ENCODE results near the gene NCSTN.

NCSTN gene

DNA sequence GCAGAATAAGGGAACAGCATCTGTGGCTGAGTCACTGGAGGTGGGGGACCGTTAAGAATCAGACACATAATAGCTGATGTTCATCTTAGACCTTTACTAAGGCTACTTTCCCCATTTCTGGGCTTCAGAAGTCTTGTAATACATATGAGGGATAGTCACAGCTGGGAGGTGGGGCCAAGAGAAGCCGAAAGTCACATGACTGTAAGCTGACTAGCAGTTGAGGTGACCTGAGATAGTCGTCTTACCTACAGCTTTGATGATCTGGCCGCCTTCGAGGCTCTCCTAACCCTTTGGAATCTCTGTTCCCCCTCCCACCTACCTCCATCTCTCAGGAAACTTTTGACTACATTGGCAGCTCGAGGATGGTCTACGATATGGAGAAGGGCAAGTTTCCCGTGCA is 9.4 kb downstream of the NCSTN start:
- DNase-seq: no peak

DNA sequence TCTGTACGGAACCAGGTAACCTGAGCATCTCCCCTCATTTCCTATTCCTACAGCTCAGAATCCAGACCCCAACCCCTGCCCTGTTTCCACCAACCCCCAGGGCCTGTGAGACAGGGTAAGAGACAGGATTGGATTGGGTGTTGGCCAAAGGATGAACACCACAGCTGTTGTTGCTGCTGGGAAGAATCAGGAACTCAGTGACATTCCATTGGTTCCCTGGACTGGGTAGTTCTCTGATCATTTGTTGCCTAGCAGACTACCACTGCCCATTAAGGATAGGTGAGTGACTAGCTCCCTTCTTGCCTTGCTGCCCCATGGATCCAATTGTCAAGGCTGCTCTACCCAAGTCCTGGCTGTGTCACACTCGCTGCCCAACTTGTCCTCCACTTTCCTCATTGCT is 10.0 kb downstream of the NCSTN start:
- no peak for DNase-seq

DNA sequence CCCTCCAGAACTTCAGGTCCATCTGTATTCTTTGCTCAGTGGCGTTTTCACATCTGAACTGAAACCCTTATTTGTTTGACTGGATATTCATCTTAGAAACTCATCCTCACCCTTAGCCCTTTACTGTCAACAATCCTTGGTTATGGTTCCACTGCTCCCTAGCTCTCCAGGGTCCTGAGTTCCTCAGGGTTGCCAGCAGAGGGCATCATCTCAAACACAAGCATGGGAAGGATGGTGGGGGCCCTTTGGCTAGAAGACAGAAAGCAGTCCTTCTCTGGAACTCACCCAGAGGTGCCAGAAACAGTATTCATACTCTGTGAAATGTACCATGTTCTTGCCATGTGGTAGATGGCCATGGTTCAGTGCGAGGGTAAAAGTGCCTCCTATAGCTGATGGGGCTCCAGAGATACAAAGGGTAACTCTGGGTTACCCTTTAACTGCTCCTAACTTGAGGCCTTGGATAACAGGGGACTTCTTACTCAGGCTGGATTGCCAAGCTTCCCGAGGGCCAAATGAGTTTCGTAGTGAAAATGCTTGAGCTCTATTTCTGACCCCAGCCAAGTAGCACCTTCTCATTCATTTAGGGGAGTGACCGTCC is 11.3 kb downstream of the NCSTN start:
- DNase-seq: no peak

DNA sequence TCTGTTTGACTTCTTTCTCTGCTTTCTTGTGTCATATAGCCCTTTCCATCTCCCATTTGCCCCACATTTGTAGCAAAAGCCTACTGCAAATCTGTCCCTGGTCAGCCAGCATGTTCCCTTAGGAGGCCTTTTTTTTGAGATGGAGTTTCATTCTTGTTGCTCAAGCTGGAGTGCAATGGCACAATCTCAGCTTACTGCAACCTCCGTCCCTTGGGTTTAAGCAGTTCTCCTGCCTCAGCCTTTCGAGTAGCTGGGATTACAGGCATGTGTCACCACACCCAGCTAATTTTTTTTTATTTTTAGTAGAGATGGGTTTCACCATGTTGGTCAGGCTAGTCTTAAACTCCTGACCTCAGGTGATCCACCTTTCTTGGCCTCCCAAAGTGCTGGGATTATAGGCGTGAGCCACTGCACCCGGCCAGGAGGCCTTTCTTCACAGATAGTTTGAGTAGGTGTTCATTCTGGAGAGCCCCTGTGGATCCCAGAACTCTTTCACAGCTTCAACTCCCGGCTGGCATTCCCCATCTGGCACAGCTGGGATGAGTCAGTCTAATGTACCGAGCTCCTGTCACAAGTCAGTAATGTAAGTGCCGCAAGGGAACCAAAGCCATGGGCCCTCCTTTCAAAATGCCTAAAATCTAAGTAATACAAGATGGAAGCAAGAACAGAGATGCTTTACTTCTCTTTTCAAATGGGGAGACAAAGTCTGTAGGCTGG is 14.3 kb downstream of the NCSTN start:
- DNase-seq: no peak

DNA sequence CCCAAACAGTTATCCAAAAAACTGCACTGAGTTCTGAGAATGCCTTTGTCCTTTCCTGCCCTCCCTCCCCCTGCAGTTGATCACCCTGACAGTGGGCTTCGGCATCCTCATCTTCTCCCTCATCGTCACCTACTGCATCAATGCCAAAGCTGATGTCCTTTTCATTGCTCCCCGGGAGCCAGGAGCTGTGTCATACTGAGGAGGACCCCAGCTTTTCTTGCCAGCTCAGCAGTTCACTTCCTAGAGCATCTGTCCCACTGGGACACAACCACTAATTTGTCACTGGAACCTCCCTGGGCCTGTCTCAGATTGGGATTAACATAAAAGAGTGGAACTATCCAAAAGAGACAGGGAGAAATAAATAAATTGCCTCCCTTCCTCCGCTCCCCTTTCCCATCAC is 14.9 kb downstream of the NCSTN start:
- no peak for DNase-seq

DNA sequence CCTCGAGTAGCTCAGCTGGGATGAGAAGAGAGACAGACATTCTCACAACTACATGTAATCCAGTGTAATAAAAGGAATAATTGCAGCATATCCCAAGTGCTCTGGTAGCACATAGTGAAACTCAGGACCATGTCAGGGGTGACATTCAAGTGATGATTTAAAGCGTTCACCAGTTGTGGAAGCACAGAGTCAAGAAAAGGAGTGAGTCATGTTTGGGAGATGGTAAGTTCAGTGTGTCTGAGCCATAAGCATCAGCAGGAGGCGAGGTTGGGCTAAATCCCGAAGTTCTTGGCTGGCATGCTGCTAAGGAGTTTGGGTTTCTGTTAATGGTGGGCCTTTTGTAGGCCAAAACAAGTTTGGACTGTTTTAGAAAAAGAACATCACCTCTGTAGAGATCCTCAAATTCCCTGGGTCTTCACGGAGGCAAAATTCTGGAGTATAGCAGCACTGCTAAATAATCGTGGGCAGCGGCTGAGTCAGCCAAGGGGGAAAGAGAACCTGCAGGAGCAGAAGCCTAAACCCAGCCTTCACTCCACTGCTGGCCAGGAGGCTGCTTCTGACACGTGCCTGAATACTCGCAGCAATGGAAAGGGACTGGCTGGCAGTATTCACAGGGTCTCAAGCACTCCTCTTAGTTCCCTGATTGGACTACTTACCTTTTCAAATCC is 16.5 kb downstream of the NCSTN start:
- DNase-seq: no peak

DNA sequence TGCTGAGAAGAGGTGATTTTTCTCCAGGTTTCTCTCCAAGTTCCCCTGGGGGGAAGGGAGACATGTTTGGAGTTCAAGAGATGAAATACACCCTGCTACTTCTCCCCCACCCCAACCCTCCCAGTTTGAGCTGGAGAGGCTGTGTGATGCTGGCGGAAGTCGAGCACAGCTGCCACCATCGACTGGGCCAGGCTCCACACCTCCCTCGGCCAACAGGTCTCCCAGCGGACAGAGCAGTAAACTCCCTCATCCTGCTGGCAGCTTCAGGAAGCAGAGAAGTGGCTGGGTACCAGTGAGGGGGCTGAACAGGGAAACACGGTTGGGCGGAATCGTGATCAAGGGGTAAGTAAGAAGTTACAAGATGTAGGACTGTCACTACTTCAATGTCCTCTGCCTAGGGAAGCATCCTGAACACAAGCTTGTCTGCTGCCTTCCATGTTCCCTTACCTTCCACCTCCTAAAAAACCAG is 17.1 kb downstream of the NCSTN start:
- no peak for DNase-seq

DNA sequence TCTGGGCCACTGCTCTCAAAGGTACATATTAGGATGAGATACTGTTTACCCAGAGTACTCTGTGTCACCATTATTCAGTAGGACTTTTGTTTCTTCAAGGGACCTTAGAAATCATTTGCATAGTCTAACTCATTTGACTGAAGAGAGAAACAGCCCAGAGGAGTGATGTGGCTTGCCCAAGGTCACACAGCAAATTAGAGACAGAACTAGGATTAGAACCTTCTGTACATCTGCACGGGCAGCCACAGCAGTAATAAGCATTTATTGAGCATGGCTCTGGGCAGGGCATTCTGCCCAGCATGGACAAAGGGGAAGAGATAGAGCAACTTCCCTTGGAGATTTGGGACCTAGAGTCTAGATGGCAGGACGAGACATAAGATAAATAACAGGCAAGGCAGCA is 18.0 kb downstream of the NCSTN start:
- no peak for DNase-seq

DNA sequence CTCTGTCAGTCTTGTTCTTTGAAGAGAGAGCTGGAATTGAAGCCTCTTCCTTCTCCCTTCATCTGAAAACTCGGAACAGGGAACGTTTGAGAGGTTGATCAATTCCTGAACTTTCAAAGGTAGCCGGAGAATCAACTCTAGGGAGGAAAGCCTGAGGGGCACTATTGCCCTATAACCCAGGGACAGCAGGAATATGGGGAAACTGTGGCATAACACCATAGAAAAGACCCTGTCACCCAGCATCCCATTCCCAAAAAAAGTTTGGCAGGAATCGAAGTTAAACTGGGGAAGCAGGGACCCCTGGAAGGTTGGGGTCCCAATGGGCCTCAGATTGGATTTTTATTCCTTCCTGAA is 18.6 kb downstream of the NCSTN start:
- no peak for DNase-seq

DNA sequence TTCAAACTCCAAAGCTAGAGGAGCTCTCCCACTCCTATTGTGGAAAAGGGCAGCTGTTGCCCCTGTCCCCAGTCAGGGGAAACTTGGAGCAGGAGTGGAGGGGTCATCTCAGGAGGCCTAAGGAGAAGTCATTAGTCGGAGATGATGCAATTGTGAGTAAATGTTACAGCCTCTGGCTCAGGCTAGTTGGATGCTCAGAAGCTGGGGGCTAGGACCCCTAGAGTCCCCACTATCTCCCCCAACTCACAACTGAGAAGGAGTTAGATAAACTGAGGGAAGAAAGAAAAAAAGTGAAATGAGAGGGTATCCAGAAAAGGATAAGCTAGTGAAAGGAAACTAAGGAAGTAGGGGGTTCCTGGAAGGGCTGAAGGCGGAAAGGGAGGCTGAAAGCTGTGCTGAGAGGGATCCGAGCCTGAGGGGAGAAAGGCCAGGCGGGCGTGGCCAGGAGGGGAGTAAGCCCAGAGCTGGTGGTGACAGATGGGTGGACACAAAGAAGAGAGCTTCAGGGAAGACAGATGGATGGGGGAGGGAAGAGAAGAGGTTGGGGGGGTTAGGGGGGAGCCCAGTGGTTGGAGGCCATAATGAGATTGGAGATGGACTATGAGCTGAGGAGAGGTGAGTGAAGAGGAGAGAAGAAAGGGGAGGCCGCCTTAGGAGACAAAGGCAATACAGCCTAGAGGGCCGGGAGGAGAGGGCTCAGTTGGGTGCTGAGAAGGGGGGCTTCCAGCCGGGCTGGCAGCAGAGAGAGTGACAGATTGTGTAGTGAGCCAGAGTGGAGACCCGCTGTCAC is 19.2 kb downstream of the NCSTN start:
- no peak for DNase-seq

DNA sequence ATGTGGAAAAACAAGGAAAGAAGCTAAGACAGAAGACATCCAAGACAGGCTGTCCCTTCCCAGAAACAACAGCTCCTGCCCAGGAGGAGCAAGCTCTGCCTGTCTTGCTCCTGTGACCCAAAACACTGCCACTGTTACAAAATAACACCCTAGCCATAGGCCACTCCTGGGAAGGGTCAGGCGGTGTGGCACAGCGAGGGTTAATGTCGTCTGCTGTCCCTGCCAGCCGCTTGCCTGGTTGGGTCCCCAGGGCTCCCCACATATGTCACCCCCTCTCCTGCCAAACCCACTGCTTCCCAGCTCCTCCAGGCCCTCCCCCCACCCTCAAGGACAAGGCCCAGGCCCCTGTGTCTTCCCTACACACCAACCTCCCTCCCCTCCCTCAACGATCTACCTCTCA is 19.8 kb downstream of the NCSTN start:
- DNase-seq: no peak

DNA sequence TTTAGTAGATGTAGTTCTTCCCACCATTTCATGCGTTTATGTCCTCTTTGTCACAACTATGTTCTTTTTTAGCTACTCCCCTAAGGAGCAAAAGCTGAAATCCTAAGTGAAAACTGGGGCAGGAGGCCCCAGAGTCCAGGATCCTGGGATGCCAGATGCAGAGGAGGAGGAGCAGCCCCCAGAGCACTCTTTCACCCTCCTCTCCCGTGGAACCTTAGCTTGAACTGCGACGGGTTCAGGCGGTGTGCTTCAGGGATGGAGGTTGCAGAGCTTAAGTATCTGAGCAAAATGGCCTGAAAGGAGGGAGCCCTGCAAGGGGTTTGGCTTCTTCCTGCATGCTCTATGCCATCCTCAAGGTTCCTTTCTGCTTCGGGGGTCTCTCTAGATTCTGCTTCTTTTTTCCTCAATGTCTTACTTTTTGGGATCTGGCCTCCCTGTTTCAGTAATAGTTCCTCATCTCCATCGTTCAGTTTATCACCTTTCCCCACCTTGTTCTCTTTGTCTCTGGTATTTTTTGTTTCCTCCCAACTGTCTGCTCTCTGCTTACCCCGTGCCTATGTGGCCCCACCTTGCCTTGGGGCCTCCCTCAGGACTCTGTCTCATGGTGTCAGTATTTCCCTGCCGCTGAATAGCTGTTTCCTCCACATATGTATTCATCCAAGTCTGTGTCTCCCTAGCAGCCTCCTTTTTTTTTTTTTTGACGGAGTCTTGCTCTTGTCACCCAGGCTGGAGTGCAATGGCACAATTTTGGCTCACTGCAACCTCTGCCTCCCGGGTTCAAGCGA is 21.0 kb downstream of the NCSTN start:
- no peak for DNase-seq

DNA sequence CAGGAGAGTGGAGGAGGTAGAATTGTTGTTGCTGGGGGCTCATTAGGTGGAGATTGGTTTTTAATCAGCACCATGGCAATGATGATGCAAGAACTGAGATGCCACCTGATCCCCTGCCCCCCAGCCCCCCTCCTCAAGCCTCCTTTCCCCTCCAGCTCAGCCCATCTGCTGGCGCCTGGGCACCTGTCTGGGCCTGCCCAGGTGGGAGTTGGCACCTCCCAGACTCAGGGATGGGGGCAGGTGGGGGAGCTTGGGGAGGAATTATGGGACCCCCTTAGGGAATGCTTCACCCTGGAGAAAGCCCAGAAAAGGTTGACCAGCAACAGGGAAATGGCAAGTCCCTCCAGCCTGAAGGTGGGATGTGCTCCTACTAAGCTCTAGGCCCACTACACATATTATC is 22.1 kb downstream of the NCSTN start:
- DNase-seq: no peak

DNA sequence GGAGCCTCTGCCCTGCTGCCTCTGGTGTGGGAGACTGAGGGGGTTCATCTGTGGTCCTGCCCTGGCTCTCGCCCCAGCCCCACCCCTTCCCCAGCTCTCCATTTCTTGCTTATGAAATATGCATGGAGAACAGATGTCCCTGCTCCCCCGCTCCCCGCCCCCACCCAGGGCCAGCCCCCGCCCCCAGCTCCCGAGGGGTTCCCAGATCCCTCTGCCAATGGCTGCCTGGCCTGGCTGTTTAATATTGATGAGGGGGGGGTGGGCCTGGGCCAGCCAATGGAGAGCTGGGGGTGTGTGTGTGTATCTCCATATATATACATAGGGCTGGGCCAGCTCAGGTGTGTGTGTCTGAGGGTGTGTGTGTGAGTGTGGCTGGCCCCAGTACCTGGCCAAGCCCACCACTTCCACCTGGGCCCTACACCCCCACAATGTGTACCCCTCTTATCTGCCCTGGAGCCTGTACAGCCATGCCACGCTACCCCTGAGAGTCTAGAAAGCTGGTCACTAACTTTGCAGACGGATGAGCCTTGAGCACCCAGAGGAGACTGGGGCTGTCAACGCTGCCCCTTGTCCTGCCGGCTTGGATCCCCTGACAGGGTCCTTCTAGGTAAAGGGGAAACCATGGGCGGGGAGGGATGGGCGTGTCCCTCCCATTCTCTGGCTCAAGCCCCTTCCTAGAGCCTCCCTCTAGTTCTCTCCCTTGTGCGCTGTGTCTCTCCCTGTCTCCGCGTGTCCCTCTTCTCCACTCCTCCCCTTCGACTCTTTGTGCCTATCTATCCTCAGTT is 23.7 kb downstream of the NCSTN start, which contains the start of gene NHLH1:
Gene NHLH1, plus strand, starts transcription at position 341 of the 785 bp plus-strand sequence. CDS start 3,661 bp downstream, outside the sequence.
- DNase-seq: no peak

DNA sequence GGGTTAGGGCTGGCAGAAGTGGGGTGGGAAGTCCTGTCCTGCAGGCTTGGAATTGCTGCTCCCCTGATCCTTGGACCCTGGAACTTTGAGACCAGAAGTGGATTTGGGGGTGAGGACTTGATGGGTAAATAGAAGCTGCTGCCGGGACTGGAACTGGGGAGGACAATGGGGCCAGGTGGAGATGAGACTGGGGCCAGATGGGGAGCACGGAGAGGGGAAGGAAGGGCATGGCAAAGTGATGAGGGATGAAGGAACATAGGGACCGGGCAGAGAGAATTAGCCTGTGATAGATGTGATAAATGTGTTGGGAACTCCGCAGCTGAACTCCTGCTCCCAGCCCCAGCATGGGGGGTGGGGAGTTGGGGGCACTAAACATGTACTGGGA is 24.3 kb downstream of the NCSTN start:
- DNase-seq: no peak

DNA sequence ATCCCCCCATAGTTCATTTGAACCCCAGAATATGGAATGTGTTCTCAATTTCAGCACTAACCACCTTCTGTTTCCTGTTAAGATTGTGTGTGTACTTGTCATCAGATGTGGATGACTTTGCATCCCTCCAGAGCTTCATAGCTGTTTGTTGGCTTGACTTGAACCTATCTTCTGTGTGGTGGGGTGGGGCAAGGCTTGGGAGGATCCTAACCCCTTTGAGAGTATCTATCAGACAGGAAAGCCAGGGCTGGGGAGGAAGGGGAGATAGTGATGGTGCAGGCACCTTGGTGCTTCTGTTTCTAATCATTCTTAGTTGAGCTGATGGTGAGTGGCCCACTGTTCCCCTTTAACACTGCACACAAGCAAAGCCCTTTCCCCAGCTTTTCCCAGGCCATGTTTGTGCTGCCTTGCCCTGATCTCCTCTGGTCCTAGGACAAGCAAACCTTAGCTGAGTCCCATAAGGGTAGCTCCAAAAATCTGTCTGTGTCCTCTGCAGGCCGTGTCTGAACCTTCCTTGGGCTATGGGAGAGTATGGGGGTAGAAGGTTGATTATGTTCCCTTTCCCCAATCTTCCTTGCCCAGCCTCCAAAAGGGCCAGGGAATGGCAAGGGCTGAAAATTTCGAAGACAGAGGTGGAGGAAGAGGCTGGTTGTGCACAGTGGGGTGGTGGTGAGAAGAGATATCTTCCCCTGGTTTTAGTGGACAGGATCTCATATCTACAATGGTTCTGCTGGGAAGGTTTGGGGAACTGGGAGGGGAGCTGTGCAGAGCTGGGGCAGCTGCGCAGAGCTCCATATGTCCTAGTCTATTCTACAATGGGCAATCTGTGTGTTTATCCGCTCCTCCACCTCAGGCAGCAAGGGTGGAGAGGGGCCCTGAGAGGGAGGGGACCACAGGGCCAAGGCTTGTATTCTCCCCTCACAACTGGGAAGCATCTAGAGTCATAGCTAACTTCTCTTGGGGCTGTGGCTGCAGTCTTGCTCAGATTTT is 25.0 kb downstream of the NCSTN start:
- no peak for DNase-seq

DNA sequence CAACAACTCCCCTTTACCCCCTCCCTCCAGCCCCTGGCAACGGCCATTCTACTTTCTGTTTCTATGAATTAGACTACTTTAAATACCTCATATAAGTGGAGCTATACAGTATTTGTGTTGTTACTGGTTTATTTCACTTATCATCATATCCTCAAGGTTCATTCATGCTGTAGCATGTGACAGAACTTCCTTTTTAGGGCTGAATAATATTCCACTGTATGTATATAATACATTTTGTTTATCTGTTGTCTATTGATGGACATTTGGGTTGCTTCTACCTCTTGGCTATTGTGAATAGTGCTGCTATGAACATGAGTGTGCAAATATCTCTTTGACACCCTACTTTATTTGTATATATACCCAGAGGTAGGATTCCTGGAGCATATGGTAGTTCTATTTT is 25.9 kb downstream of the NCSTN start:
- DNase-seq: no peak

DNA sequence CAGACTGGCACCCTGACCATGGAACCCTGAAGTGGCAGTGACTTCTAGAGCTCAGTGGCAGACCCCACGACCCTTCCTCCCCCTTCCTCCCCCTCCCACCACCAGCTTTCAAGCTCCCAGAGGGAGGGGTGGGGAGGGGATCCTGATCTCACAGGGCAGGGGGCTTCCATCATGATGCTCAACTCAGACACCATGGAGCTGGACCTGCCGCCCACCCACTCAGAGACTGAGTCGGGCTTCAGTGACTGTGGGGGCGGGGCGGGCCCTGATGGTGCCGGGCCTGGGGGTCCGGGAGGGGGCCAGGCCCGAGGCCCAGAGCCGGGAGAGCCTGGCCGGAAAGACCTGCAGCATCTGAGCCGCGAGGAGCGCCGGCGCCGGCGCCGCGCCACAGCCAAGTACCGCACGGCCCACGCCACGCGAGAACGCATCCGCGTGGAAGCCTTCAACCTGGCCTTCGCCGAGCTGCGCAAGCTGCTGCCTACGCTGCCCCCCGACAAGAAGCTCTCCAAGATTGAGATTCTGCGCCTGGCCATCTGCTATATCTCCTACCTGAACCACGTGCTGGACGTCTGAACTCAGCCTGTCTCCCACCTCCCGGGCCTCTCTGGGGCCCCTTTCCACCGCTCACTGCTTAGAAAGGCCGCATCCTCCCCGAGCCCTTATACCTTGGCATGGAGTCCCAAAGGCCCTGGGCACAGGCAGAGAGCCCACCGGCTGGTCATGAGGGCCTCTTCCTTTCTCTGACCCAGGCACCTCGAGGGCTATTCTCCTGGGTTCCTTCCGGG is 27.6 kb downstream of the NCSTN start:
- no peak for DNase-seq

DNA sequence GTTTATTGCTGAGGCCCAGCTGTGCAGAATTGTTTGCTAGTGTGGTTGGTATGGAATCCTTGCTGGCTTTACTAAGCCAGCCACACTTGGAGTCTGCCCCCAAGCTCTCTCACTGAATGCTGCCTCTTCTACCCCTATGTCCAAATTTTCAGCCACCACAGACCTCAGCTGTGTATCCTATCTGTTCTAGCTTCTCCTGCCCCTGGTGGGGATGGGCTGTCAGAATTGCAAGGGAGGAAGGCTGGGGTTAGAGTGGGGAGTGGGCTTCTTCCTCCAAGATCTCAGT is 28.1 kb downstream of the NCSTN start:
- DNase-seq: no peak

DNA sequence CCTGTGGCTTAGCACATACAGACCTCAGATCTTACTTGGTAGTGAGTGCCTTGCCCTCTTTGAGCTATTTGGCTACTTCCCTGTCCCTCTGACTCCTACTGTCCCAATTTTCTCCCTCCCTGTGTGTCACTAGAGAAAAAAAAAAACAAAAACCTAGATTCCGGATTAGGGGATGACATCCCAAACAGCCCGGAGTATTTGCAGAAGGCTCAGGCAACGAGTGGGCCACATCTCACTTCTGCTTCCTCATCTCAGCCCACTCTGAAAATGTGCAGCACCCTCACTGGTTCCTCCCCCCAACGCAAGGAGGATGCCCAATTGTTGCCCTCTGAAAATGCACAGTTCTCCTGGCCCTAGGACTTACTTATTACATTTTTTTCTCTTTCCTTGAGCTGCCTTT is 28.6 kb downstream of the NCSTN start:
- DNase-seq: no peak
